ENCODE results near the gene ARHGAP19.

The ARHGAP19 gene

DNA sequence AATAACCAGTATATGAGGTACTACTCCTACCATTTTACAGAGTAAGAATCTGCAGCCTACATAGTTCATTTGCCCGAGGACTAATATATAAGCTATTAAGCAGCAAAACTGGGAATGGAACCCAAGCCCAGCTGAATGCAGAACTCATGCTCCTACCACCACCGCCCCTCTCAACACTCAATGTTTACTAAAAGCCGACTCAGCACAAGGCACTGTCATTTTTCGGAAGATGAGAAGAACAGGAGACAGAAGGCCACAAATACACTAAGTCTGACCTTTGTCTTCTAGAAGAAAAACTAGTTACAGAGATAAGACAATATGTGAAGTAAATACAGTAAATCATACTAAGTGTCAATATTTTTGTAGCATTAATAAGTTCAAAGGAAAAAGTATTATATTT lies 66.0 kb downstream of the ARHGAP19 start (continued):
- TF ChIP-seq, protein P1, sequence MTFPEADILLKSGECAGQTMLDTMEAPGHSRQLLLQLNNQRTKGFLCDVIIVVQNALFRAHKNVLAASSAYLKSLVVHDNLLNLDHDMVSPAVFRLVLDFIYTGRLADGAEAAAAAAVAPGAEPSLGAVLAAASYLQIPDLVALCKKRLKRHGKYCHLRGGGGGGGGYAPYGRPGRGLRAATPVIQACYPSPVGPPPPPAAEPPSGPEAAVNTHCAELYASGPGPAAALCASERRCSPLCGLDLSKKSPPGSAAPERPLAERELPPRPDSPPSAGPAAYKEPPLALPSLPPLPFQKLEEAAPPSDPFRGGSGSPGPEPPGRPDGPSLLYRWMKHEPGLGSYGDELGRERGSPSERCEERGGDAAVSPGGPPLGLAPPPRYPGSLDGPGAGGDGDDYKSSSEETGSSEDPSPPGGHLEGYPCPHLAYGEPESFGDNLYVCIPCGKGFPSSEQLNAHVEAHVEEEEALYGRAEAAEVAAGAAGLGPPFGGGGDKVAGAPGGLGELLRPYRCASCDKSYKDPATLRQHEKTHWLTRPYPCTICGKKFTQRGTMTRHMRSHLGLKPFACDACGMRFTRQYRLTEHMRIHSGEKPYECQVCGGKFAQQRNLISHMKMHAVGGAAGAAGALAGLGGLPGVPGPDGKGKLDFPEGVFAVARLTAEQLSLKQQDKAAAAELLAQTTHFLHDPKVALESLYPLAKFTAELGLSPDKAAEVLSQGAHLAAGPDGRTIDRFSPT (tag by site-specific recombination; IDR thresholded peaks at IDR 0.05): no peak
- TF ChIP-seq ZNF791 (tag by site-specific recombination; IDR thresholded peaks at IDR 0.05) (no peak), ZNF510 (tag by site-specific recombination; IDR thresholded peaks at IDR 0.05; ENCODE audit: insufficient replicate concordance) (no peak)

DNA sequence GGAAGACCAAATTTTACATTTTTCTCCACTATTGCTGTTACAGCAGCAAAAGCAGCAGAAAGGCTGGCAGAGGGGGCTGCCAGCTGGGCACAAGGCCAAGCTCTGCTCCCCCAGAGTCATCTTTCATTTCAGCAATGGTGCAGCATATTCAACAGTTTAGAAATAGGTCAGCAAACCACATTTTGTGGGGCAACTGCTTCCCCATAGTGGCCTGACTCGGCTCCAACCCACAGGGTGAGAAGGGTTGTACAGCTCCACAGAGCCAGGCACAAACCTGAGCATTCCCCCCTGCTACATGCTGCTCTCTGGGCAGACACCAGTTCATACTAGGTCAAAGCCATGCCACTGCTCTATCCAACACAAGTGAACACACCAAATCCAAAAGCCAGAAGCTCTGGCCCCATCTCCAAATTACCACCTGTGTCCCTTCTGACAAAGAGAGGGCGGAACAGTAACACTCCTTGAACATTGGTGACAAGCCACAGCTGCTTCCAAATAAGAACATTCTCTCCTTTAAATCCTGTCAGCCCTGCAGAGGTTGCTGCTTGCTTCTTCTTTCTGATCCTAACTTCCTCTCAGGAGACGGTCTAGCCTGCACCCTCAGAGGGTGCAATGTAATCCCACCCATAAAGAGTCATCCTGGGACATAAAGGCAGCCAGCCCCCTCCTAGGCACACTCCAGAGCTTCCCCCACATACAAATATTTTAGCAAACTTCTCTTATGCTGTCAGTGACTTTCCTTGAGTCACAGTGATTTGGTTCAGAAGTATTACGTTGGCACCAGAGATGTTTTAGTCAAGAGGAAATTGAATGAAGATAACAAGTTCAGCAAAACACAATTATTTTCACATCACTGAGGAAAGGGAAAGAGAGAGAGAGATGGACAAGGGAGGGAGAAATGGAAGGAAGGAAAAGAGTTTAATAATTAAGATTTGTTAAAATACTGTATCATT lies 67.7 kb downstream of the ARHGAP19 start:
- TF ChIP-seq ZNF140 (tag by site-specific recombination; IDR thresholded peaks at IDR 0.05): no peak
- no peak for TF ChIP-seq ZNF112 (tag by site-specific recombination; IDR thresholded peaks at IDR 0.05)
- no peak for TF ChIP-seq ZBTB8A (tag by site-specific recombination; IDR thresholded peaks at IDR 0.05)
- TF ChIP-seq ZNF274 (IDR thresholded peaks at IDR 0.05; ENCODE audit: low read length): no peak
- no peak for TF ChIP-seq ZNF274 (tag by site-specific recombination; IDR thresholded peaks at IDR 0.05; ENCODE audit: borderline replicate concordance)
- no peak for TF ChIP-seq ZNF114 (tag by site-specific recombination; IDR thresholded peaks at IDR 0.05)
- TF ChIP-seq ZNF132 (tag by site-specific recombination; IDR thresholded peaks at IDR 0.05; ENCODE audit: borderline replicate concordance): no peak
- no peak for TF ChIP-seq ZFP37 (tag by site-specific recombination; IDR thresholded peaks at IDR 0.05)
- no peak for TF ChIP-seq HOXC10 (CRISPR knock-in tag; IDR thresholded peaks at IDR 0.05)
- TF ChIP-seq, protein P2, sequence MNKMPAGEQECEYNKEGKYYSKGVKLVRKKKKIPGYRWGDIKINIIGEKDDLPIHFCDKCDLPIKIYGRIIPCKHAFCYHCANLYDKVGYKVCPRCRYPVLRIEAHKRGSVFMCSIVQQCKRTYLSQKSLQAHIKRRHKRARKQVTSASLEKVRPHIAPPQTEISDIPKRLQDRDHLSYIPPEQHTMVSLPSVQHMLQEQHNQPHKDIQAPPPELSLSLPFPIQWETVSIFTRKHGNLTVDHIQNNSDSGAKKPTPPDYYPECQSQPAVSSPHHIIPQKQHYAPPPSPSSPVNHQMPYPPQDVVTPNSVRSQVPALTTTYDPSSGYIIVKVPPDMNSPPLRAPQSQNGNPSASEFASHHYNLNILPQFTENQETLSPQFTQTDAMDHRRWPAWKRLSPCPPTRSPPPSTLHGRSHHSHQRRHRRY (tag by site-specific recombination; IDR thresholded peaks at IDR 0.05): no peak
- TF ChIP-seq ZNF354C (tag by site-specific recombination; IDR thresholded peaks at IDR 0.05; ENCODE audit: borderline replicate concordance, low read depth): no peak
- TF ChIP-seq ZNF473 (tag by site-specific recombination; IDR thresholded peaks at IDR 0.05): no peak
- Histone ChIP-seq H3K9me3 (ENCODE audit: control insufficient read depth, insufficient read depth, low read depth, low read length) (no peaks in the 10 kb centered on the region), H3K4me3 (ENCODE audit: low read depth, low read length) (no peak overlapping the region), H3K36me3 (ENCODE audit: control insufficient read depth in 2 of 2, insufficient read depth in 1 of 2, low read length in 2 of 2) (peaks cover 0 to 16% of the 10 kb centered on the region in 2 experiments; a peak in 1 of 3 replicates), H3K4me1 (ENCODE audit: control insufficient read depth, insufficient read depth, low read length) (no peaks in the 10 kb centered on the region), H3K27ac (ENCODE audit: extremely low read depth, low read depth, low read length) (no peak overlapping the region)
- ChIA-PET CTCF (interaction anchor here (0.6 to 3.0 kb wide), 12 partner anchors 10 to 267 kb away, joined by 3 to 22 read pairs (median 4); no protein-coding TSS in a partner anchor), POLR2A (no interaction called here)

DNA sequence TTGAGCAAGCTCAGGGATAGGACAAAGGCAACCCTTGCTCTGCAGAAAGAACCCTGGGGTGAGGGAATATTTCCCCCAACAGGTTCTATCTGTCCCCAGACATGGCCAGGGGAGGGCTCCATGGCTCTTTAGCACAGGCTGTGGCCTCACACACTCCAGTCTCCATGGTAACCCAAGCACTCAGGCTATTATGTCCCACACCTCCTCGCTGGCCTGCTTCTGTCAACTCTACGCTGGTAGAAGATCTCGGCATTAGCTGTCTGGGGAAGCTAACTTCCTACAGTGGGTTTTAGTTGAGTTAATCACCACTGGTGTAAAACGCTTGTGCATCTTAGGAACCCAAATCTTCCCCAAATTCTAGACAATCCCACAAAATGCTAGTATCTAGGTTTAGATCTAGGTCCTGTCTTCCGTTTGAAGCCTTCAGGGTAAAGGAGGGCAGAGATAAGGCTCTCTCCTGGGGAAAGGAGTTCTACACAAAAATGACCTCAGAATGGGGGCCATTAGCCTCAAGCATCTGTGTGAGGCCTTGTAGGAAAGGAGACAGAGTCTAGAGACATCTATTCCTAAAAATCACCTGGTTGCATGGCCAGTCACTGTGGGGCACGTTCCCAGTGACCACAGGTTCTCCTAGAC lies 70.0 kb downstream of the ARHGAP19 start:
- Histone ChIP-seq H3K4me1 (ENCODE audit: control insufficient read depth, insufficient read depth, low read length) (no peaks in the 10 kb centered on the region), H3K9me3 (ENCODE audit: control insufficient read depth, insufficient read depth, low read depth, low read length) (no peaks in the 10 kb centered on the region), H3K36me3 (ENCODE audit: control insufficient read depth in 2 of 2, insufficient read depth in 1 of 2, low read length in 2 of 2) (peaks cover 0 to 6% of the 10 kb centered on the region in 2 experiments; a peak in 1 of 3 replicates), H3K4me3 (ENCODE audit: low read depth, low read length) (no peak overlapping the region), H3K27ac (ENCODE audit: extremely low read depth, low read depth, low read length) (no peak overlapping the region)
- ChIA-PET CTCF (interaction anchor here (0.8 to 3.9 kb wide), 3 partner anchors 12 to 150 kb away, joined by 3 to 40 read pairs (median 5); no protein-coding TSS in a partner anchor), POLR2A (no interaction called here)
- TF ChIP-seq, protein P3, sequence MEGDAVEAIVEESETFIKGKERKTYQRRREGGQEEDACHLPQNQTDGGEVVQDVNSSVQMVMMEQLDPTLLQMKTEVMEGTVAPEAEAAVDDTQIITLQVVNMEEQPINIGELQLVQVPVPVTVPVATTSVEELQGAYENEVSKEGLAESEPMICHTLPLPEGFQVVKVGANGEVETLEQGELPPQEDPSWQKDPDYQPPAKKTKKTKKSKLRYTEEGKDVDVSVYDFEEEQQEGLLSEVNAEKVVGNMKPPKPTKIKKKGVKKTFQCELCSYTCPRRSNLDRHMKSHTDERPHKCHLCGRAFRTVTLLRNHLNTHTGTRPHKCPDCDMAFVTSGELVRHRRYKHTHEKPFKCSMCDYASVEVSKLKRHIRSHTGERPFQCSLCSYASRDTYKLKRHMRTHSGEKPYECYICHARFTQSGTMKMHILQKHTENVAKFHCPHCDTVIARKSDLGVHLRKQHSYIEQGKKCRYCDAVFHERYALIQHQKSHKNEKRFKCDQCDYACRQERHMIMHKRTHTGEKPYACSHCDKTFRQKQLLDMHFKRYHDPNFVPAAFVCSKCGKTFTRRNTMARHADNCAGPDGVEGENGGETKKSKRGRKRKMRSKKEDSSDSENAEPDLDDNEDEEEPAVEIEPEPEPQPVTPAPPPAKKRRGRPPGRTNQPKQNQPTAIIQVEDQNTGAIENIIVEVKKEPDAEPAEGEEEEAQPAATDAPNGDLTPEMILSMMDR (tag by site-specific recombination; IDR thresholded peaks at IDR 0.05): 0 out of 2 replicates have a peak, but pooled peaks have one; percentile 24
- no peak for TF ChIP-seq ZNF112 (tag by site-specific recombination; IDR thresholded peaks at IDR 0.05)
